Right lobe of liver (tissue), 4 donors: Measurements from ENCODE around the gene CPLX3.

ENCODE experiments used
- CTCF ChIP-seq, 4 donors: fragments of 200-600 bp in 3 of 4; fragments of 450-650 bp in 1 of 4; IDR thresholded peaks; one replicate each; pipeline versions ENCODE4 v1.5.1 to v1.8.0; 2016 to 2022; ENCODE audit warnings: antibody characterized with exemption in 4 of 4, mild to moderate bottlenecking in 2 of 4
- POLR2A ChIP-seq: fragments of 450-650 bp; IDR thresholded peaks from one replicate; pipeline ENCODE4 v1.6.1; 2017; ENCODE audit warnings: antibody characterized with exemption, mild to moderate bottlenecking
- donor health status: DM: no; HTN: no; CAD: no.
- donor health status: DM: no; HTN: no; CAD: no.
- donor health status: DM: no; HTN: yes; CAD: no.

DNA sequence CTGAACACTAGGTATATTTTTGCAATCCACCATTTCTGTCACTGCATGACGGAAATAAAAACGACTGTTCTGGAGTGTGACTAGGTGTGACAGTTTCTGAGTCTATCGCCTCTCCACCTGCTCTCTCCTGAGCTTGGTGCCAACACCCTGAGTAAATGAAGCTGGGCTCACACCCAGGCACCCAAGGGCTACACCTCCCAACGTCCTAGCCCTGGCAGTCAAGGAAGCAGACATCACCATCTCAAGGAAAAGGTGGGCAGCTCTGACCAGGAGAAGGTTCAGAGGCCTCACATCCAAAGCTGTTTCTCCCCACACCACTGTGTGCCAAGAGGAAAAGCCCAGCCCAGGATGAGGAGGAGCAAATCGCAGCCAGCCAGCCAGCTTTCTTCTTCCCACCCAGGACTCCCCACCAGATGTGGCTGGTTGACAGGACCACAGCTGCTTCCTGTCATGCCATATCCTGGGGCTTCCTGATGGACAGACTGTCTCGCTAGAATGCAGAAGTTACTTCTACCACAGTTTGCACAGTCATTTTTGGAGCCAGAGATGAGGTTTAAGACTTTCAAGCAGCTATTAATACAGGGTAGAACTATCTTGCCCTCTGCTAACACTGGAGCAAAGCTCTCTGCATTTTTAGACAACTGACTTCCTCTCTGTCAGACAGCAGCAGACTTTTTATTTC, 43.4 kb downstream of the CPLX3 start:
- TF ChIP-seq CTCF (IDR thresholded peaks at IDR 0.05), result no peak
- TF ChIP-seq POLR2A, result peak; percentile 38
